Measurements from ENCODE around the gene MED12. TPM values are rescaled to one million over a fixed set of nuclear protein-coding genes. Genes with fewer than 3 reads are reported as not detected.

The MED12 gene
- total and polyA plus RNA-seq, 2 experiments from 2014 or later = 17.9 to 56.5 TPM

- Histone ChIP-seq H3K4me1 (ENCODE audit: low read depth) (no peaks in the 10 kb centered on the region), H3K4me3 (no peak overlapping the region), H3K9me3 (ENCODE audit: low read depth) (no peaks in the 10 kb centered on the region), H3K27me3 (no peaks in the 10 kb centered on the region), H3K36me3 (no peaks in the 10 kb centered on the region), H3K27ac (no peak overlapping the region)
- no peak for DNase-seq (ENCODE audit: low read depth in 1 of 2, low spot score in 1 of 2)
- no peak for TF ChIP-seq CTCF (IDR thresholded peaks at IDR 0.05; ENCODE audit: low read depth, low read length)
Measured at GRCh38 chrX:71085900-71086299, 32.5 kb upstream of the MED12 start.

- no peak overlapping the region for H3K4me3 ChIP-seq
- H3K9me3 ChIP-seq (ENCODE audit: low read depth) = no peaks in the 10 kb centered on the region
- TF ChIP-seq CTCF (IDR thresholded peaks at IDR 0.05; ENCODE audit: low read depth, low read length) = no peak
- DNase-seq (ENCODE audit: low read depth in 1 of 2, low spot score in 1 of 2) = no peak
- H3K36me3 ChIP-seq = no peaks in the 10 kb centered on the region
- no peaks in the 10 kb centered on the region for H3K27me3 ChIP-seq
- H3K27ac ChIP-seq = no peak overlapping the region
- H3K4me1 ChIP-seq (ENCODE audit: low read depth) = no peaks in the 10 kb centered on the region
Measured at GRCh38 chrX:71091263-71091662, 27.1 kb upstream of the MED12 start.

GRCh38 chrX:71095033-71095432, 23.4 kb upstream of the MED12 start:
- Histone ChIP-seq H3K4me3 (peak overlapping the region; percentile 60), H3K9me3 (ENCODE audit: low read depth) (no peaks in the 10 kb centered on the region), H3K27me3 (no peaks in the 10 kb centered on the region), H3K4me1 (ENCODE audit: low read depth) (peaks cover 2% of the 10 kb centered on the region), H3K27ac (no peak overlapping the region), H3K36me3 (no peaks in the 10 kb centered on the region)
- no peak for TF ChIP-seq CTCF (IDR thresholded peaks at IDR 0.05; ENCODE audit: low read depth, low read length)
- no peak for DNase-seq (ENCODE audit: low read depth in 1 of 2, low spot score in 1 of 2)

- Histone ChIP-seq H3K9me3 (ENCODE audit: low read depth) (no peaks in the 10 kb centered on the region), H3K36me3 (no peaks in the 10 kb centered on the region), H3K27ac (peak within 1 kb of the TSS; percentile 66), H3K27me3 (no peaks in the 10 kb centered on the region), H3K4me1 (ENCODE audit: low read depth) (peaks cover 3% of the 10 kb centered on the region), H3K4me3 (peak within 1 kb of the TSS; percentile 60)
- no peak for TF ChIP-seq CTCF (IDR thresholded peaks at IDR 0.05; ENCODE audit: low read depth, low read length)
- DNase-seq (ENCODE audit: low read depth in 1 of 2, low spot score in 1 of 2) = peak; percentile 90 to 91
Measured at GRCh38 chrX:71095555-71095980, 22.8 kb upstream of the MED12 start, which contains the start of gene FOXO4. Gene FOXO4, plus strand, starts transcription at chrX:71095851. Its CDS starts 678 bp downstream, at chrX:71096529.

GRCh38 chrX:71095981-71096759, 22.2 kb upstream of the MED12 start:
- Histone ChIP-seq H3K27me3 (no peaks in the 10 kb centered on the region), H3K36me3 (no peaks in the 10 kb centered on the region), H3K4me3 (peak overlapping the region; percentile 60), H3K27ac (peak overlapping the region; percentile 66), H3K4me1 (ENCODE audit: low read depth) (peaks cover 3% of the 10 kb centered on the region), H3K9me3 (ENCODE audit: low read depth) (no peaks in the 10 kb centered on the region)
- no peak for DNase-seq (ENCODE audit: low read depth in 1 of 2, low spot score in 1 of 2)
- no peak for TF ChIP-seq CTCF (IDR thresholded peaks at IDR 0.05; ENCODE audit: low read depth, low read length)
